ENCODE measurements around the gene ELL2. TPM values are rescaled to one million over a fixed set of nuclear protein-coding genes. Genes with fewer than 3 reads are reported as not detected.
"Not testable (repeated sequence)": the region's sequence is repeated elsewhere in the genome, so short reads cannot be mapped to it uniquely, and the experiment has no call there.

Gene ELL2
- total RNA-seq, 1 donor from 2014 or later = 57.5 TPM

- TF ChIP-seq, protein P1, sequence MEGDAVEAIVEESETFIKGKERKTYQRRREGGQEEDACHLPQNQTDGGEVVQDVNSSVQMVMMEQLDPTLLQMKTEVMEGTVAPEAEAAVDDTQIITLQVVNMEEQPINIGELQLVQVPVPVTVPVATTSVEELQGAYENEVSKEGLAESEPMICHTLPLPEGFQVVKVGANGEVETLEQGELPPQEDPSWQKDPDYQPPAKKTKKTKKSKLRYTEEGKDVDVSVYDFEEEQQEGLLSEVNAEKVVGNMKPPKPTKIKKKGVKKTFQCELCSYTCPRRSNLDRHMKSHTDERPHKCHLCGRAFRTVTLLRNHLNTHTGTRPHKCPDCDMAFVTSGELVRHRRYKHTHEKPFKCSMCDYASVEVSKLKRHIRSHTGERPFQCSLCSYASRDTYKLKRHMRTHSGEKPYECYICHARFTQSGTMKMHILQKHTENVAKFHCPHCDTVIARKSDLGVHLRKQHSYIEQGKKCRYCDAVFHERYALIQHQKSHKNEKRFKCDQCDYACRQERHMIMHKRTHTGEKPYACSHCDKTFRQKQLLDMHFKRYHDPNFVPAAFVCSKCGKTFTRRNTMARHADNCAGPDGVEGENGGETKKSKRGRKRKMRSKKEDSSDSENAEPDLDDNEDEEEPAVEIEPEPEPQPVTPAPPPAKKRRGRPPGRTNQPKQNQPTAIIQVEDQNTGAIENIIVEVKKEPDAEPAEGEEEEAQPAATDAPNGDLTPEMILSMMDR (IDR thresholded peaks at IDR 0.05) = no peak
- intact Hi-C loops (cut with DNase I) = no loop called here
- Histone ChIP-seq H3K4me1 (peaks cover 52% of the 10 kb centered on the region), H3K9me3 (no peaks in the 10 kb centered on the region), H3K27ac (no peak overlapping the region), H3K27me3 (ENCODE audit: low read depth) (no peaks in the 10 kb centered on the region), H3K36me3 (no peaks in the 10 kb centered on the region), H3K4me3 (no peak overlapping the region)
- ATAC-seq = no peak
- DNase-seq = no peak
Measured at GRCh38 chr5:95838001-95838520, 123.6 kb downstream of the ELL2 start.

GRCh38 chr5:95837492-95837891 is 124.2 kb downstream of the ELL2 start:
- Histone ChIP-seq H3K4me1 (peaks cover 51% of the 10 kb centered on the region), H3K36me3 (no peaks in the 10 kb centered on the region), H3K4me3 (no peak overlapping the region), H3K9me3 (no peaks in the 10 kb centered on the region), H3K27ac (no peak overlapping the region), H3K27me3 (ENCODE audit: low read depth) (no peaks in the 10 kb centered on the region)
- DNase-seq = no peak
- TF ChIP-seq, protein P1 (IDR thresholded peaks at IDR 0.05) = no peak
- no peak for ATAC-seq
- intact Hi-C loops (cut with DNase I) = no loop called here

- Histone ChIP-seq H3K27ac (peak overlapping the region; percentile 95), H3K4me1 (peaks cover 46% of the 10 kb centered on the region)
- DNase-seq; H3K4me3 ChIP-seq; H3K9me3 ChIP-seq; H3K27me3 ChIP-seq (ENCODE audit: low read depth); ATAC-seq; intact Hi-C loops (cut with DNase I); H3K36me3 ChIP-seq: not testable (repeated sequence)
Measured at GRCh38 chr5:95836971-95837370, 124.7 kb downstream of the ELL2 start.

DNA sequence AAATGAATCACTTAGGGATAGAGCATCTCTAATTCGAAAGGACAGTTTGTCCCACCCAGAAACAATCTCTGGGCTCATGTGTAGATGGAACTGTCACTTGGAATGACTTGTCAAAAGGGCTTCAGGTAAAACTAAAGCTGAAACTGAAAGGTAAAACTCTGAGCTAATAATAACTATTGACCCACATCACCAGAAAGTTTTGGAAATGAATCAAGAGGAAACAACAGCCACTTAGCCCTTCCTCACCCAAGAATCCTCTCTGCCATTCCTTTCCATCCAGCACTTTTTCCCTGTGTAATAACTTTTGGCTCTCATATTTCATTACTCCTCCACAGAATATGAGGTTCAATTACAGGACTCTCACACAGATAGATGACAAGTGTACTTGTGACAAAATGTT is 125.1 kb downstream of the ELL2 start:
- H3K4me1 ChIP-seq = peaks cover 42% of the 10 kb centered on the region
- ATAC-seq = peak in 1 of 2 donors; percentile 24
- intact Hi-C loops (cut with DNase I) = no loop called here
- no peaks in the 10 kb centered on the region for H3K27me3 ChIP-seq (ENCODE audit: low read depth)
- H3K4me3 ChIP-seq = peak overlapping the region; percentile 62
- H3K36me3 ChIP-seq = no peaks in the 10 kb centered on the region
- peak overlapping the region; percentile 95 for H3K27ac ChIP-seq
- DNase-seq = no peak
- TF ChIP-seq, protein P1 (IDR thresholded peaks at IDR 0.05) = no peak
- H3K9me3 ChIP-seq = no peaks in the 10 kb centered on the region

DNA sequence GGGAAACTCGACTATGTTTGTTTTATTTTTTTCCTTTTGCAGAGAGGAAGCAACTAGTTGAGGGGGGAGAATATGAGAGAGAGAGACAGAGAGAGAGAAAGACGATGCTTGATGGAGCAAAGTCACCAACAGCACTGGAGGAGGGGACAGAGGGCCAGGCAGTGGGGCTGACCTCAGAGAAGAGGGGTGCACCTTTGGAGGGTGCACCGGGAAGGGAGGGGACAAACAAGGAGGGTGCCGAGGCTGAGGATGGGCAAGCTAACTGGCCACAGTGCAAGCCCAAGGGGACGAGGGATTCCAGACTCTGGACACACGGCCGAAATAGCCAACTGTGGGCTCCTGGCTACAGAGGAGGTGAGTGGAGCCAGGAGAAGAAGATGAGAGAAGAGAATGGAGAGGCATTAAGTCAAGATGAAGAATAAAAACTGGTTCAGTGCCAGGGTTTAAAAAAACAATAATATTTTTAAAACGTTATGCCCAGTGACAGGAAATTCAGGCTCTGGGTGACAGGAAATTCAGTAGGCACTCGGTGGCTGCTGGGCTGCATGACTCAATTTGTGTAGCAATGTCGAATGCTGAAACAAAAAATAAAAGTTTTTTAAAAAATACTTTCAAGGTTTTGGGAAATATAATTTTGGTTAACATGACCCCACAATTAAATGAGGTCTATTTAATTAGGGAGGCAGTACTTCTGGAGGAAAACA is 125.8 kb downstream of the ELL2 start:
- peak overlapping the region; percentile 62 for H3K4me3 ChIP-seq
- ATAC-seq = peak; percentile 5 to 13
- TF ChIP-seq, protein P1 (IDR thresholded peaks at IDR 0.05) = no peak
- H3K9me3 ChIP-seq = no peaks in the 10 kb centered on the region
- intact Hi-C loops (cut with DNase I) = no loop called here
- no peaks in the 10 kb centered on the region for H3K27me3 ChIP-seq (ENCODE audit: low read depth)
- H3K27ac ChIP-seq = peak overlapping the region; percentile 95
- DNase-seq = no peak
- H3K4me1 ChIP-seq = peaks cover 38% of the 10 kb centered on the region
- no peaks in the 10 kb centered on the region for H3K36me3 ChIP-seq

Other genes starting within 250 kb of the ELL2 start
- 51.7 TPM for gene RHOBTB3, start 230.5 kb downstream of the ELL2 start, total RNA-seq
- 115 TPM for gene GLRX, start 139.1 kb downstream of the ELL2 start, total RNA-seq